NT2/D1 (cell line): ENCODE measurements around the gene TMEM52B.

Source experiments
- SUZ12 ChIP-seq: IDR thresholded peaks from 2 replicates; pipeline ENCODE4 v1.6.1; 2011; ENCODE audit not compliant: insufficient read length, insufficient read depth; ENCODE audit errors: extremely low read depth
- YY1 ChIP-seq: IDR thresholded peaks from 2 replicates; pipeline ENCODE4 v1.6.1; 2011; ENCODE audit not compliant: insufficient read length, insufficient read depth
- ZNF274 ChIP-seq: IDR thresholded peaks from 2 replicates; pipeline ENCODE4 v1.6.1; 2011; ENCODE audit warnings: mild to moderate bottlenecking, low read depth, low read length

DNA sequence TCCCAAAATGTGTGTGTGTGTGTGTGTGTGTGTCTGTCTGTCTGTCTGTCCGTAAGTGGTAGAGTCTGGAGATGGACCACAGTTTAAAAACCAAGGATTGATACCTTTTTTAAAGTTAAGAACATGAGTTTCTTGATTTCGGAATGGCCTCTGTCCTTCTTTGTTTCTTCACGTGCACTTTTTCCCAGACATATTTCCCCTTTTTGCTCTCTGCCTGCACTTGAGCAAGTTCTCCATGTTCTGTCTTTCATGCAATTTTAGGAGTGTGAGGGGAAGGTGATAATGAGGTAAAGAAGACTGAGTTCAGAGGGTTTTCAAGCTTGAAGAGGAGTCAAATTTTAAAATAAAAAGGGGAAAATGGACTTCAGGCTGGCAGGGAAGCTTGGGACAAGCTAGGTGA lies 19.6 kb upstream of the TMEM52B start:
- TF ChIP-seq YY1: no peak
- no peak for TF ChIP-seq SUZ12
- TF ChIP-seq ZNF274: no peak
